NB4 (cell line): ENCODE results near the gene TESK2.

Experiments used
- DNase-seq: peaks from one replicate; pipeline ENCODE4 v3.0.0; 2010; ENCODE audit warnings: low read depth
- H3K4me3 ChIP-seq: one replicate; pipeline ENCODE4 v1.5.1; 2011; ENCODE audit warnings: mild to moderate bottlenecking, low read depth, low read length, moderate library complexity
- MYC ChIP-seq: IDR thresholded peaks from 2 replicates; pipeline ENCODE4 v1.6.1; 2011; ENCODE audit warnings: low read depth, low read length
- POLR2A ChIP-seq: IDR thresholded peaks from 2 replicates; pipeline ENCODE4 v1.6.1; 2011; ENCODE audit warnings: mild to moderate bottlenecking; ENCODE audit not compliant: insufficient read length; ENCODE audit errors: extremely low read depth
- TF ChIP-seq, protein P1 (sequence below): IDR thresholded peaks from one replicate; pipeline ENCODE4 v1.5.1; 2012; ENCODE audit warnings: low read depth, low read length
- TF ChIP-seq, protein P2 (sequence below): IDR thresholded peaks from 2 replicates; pipeline ENCODE4 v1.6.1; 2011; ENCODE audit warnings: low read depth, low read length

The TESK2 gene

DNA sequence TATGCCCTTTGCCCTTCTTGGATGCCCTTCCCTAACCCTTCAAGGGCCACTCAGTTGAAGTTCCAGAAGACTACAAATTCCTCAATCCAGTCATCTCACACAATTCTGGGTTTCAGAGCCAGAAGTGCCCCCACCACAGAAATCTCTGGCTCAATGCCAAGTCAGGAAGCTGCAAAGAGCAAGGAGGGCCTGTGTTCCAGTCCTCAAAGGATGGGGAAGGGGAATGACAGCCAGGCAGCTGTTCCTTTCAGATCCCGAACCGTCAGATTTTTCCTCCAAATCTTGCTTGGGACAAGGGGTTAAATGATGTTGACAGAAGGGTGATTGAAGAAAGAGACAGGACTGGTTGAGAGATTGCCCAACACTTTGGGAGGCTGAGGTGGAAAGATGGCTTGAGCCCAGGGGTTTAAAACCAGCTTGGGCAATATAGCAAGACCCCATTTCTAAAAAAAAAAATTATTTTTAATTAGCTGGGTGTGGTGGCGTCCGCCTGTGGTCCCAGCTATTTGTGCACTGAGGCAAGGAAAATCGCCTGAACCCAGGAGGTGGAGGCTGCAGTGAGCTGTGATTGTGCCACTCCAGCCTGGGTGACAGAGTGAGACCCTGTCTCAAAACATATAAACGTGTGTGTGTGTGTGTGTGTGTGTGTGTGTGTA, 165.0 kb downstream of the TESK2 start:
- H3K4me3 ChIP-seq, result peak overlapping the region; percentile 84
- no peak for TF ChIP-seq POLR2A
- TF ChIP-seq MYC, result no peak
- TF ChIP-seq, protein P1, sequence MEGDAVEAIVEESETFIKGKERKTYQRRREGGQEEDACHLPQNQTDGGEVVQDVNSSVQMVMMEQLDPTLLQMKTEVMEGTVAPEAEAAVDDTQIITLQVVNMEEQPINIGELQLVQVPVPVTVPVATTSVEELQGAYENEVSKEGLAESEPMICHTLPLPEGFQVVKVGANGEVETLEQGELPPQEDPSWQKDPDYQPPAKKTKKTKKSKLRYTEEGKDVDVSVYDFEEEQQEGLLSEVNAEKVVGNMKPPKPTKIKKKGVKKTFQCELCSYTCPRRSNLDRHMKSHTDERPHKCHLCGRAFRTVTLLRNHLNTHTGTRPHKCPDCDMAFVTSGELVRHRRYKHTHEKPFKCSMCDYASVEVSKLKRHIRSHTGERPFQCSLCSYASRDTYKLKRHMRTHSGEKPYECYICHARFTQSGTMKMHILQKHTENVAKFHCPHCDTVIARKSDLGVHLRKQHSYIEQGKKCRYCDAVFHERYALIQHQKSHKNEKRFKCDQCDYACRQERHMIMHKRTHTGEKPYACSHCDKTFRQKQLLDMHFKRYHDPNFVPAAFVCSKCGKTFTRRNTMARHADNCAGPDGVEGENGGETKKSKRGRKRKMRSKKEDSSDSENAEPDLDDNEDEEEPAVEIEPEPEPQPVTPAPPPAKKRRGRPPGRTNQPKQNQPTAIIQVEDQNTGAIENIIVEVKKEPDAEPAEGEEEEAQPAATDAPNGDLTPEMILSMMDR, result no peak
- TF ChIP-seq, protein P2, sequence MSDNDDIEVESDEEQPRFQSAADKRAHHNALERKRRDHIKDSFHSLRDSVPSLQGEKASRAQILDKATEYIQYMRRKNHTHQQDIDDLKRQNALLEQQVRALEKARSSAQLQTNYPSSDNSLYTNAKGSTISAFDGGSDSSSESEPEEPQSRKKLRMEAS, result no peak
- no peak for DNase-seq

- no peak for DNase-seq
- H3K4me3 ChIP-seq, result no peak overlapping the region
- TF ChIP-seq, protein P1, result no peak
- TF ChIP-seq, protein P2, result no peak
- TF ChIP-seq MYC, result no peak
- no peak for TF ChIP-seq POLR2A
These were observed 168.4 kb downstream of the TESK2 start for GRCh38 chr1:45322486-45323040.

- H3K4me3 ChIP-seq, result no peak overlapping the region
- DNase-seq, result no peak
- TF ChIP-seq POLR2A, result no peak
- no peak for TF ChIP-seq MYC
- TF ChIP-seq, protein P1, result no peak
- TF ChIP-seq, protein P2, result no peak
These were observed 169.5 kb downstream of the TESK2 start for GRCh38 chr1:45321444-45321843.

GRCh38 chr1:45319761-45320160, 171.2 kb downstream of the TESK2 start:
- TF ChIP-seq, protein P1, result no peak
- TF ChIP-seq POLR2A, result no peak
- no peak for TF ChIP-seq MYC
- TF ChIP-seq, protein P2, result no peak
- H3K4me3 ChIP-seq, result no peak overlapping the region
- no peak for DNase-seq

DNA sequence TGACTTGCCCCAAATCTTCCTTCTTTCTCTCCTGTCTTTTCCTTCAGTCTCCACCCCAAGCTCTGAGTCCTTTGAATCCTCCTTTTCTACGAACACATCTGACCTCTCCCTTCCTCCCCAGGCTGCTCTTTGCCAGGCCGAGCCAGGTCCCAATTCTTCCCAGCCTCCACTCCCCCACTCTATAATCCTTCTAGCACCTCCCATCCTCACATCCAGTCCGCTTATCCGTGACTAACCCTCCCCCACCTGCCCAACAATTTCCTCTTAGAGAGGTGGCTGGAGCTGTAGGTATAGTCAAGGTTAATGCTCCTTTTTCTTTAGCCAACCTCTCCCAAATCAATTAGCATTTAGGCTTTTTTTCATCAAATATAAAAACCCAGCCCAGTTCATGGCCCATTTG, 173.8 kb downstream of the TESK2 start:
- no peak overlapping the region for H3K4me3 ChIP-seq
- TF ChIP-seq MYC (no peak), POLR2A (no peak)
- TF ChIP-seq, protein P2, result no peak
- TF ChIP-seq, protein P1, result no peak

More for the DNA sequence above, 173.8 kb downstream of the TESK2 start:
- DNase-seq, result no peak
